Suprapubic skin (tissue), 4 donors: Measurements from ENCODE around the gene RERE.

ENCODE experiments used
- POLR2A ChIP-seq, 2 donors: fragments of 450-650 bp; IDR thresholded peaks; one replicate each; pipeline ENCODE4 v1.6.1; 2017; ENCODE audit warnings: antibody characterized with exemption in 2 of 2, mild to moderate bottlenecking in 2 of 2, moderate library complexity in 2 of 2
- POLR2AphosphoS5 ChIP-seq, 3 donors: sonication (generic); formaldehyde crosslinking; IDR thresholded peaks; one replicate each; pipeline ENCODE4 v1.6.1; 2017; ENCODE audit warnings: antibody characterized with exemption in 3 of 3
- TF ChIP-seq, protein P1 (sequence below), 2 donors: fragments of 200-600 bp in 1 of 2; fragments of 450-650 bp in 1 of 2; sonication (generic) in 1 of 2; IDR thresholded peaks; one replicate each; pipeline ENCODE4 v1.5.1; 2016 to 2019; ENCODE audit warnings: antibody characterized with exemption in 2 of 2, mild to moderate bottlenecking in 1 of 2, moderate library complexity in 1 of 2

DNA sequence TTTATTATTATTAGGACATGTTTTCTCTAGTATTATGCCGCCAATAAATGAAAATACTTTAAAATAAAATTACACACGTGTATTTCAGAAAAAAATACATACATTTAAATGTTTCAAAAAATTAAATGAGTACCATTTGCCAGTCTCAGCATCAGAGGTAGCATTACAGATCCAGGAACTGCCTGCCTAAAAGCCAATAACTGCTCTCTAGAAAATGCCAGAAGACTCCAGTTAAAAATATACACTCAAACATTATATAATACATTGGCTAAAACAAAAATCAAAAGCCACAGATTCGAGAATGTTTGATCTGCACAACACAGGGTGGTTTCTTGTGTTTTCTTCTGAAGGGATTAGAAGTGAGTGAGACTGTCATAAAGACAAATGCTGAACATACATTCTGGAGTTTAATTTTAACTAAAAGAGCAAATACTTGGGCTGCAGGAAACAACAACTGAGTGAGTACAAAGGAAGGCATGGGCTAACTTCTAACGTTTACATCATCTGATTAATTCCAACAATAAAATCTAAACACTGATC is 105.5 kb downstream of the RERE start:
- TF ChIP-seq, protein P1, sequence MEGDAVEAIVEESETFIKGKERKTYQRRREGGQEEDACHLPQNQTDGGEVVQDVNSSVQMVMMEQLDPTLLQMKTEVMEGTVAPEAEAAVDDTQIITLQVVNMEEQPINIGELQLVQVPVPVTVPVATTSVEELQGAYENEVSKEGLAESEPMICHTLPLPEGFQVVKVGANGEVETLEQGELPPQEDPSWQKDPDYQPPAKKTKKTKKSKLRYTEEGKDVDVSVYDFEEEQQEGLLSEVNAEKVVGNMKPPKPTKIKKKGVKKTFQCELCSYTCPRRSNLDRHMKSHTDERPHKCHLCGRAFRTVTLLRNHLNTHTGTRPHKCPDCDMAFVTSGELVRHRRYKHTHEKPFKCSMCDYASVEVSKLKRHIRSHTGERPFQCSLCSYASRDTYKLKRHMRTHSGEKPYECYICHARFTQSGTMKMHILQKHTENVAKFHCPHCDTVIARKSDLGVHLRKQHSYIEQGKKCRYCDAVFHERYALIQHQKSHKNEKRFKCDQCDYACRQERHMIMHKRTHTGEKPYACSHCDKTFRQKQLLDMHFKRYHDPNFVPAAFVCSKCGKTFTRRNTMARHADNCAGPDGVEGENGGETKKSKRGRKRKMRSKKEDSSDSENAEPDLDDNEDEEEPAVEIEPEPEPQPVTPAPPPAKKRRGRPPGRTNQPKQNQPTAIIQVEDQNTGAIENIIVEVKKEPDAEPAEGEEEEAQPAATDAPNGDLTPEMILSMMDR (IDR thresholded peaks at IDR 0.05): no peak
- TF ChIP-seq POLR2AphosphoS5 (IDR thresholded peaks at IDR 0.05): no peak
- TF ChIP-seq POLR2A (IDR thresholded peaks at IDR 0.05): no peak
